K562 (cell line): ENCODE measurements around the gene GOSR1. TPM values are rescaled to one million over a fixed set of nuclear protein-coding genes. Genes with fewer than 3 reads are reported as not detected.

Experiments used
- ATAC-seq: fragments of 200-7000 bp; cut with Tn5 transposase; 3 replicates; pipeline ENCODE4 v1.9.1; 2020; ENCODE audit warnings: moderate library complexity
- BruUV-seq: library from RNA; stranded (reverse); fragments of 400-500 nt; replicated peaks from 2 replicates; lab custom pipeline; 2021; lab: Mats Ljungman, UMichigan
- CTCF ChIA-PET: fragments of 300-600 bp; formaldehyde crosslinking; extraction: SDS; loops from one replicate; lab custom pipeline; 2021; ENCODE audit warnings: low intra/inter-chr PET ratio; lab: Yijun Ruan, JAX
- POLR2A ChIA-PET: fragments of 300-600, 350-650 bp; sonication (Branson Sonifier 250); formaldehyde crosslinking; extraction: SDS; loops from one replicate; lab custom pipeline; 2021; ENCODE audit warnings: antibody characterized with exemption, inconsistent platforms; lab: Yijun Ruan, JAX
- DNase-seq, 4 experiments: peaks; one replicate each; pipeline versions ENCODE4 v3.0.0 to v3.0.0-alpha.2; 2011 to 2018; ENCODE audit warnings: low spot score in 3 of 4, mixed read lengths in 3 of 4; ENCODE audit errors: extremely low read depth in 1 of 4
- FAIRE-seq: peaks from 2 replicates; lab custom pipeline; 2011; peaks lifted over from hg19 to GRCh38; lab: Jason Lieb, UNC
- H2AFZ ChIP-seq: 2 replicates; pipeline ENCODE4 v1.6.0; 2011; ENCODE audit warnings: low read depth, low read length, control low read depth, inconsistent platforms
- H3K27ac ChIP-seq: fragments of 200-600 bp; 3 replicates; pipeline ENCODE4 v1.8.0; 2011; ENCODE audit warnings: low read depth, mild to moderate bottlenecking, control low read depth, inconsistent platforms, low read length, moderate library complexity, mixed read lengths; ENCODE audit errors: extremely low read depth
- H3K27me3 ChIP-seq, 2 experiments: fragments of 300-600 bp in 1 of 2; 2 replicates in 1 of 2; 3 replicates in 1 of 2; pipeline versions ENCODE4 v1.6.0 to v1.8.0; 2011; ENCODE audit warnings: inconsistent platforms in 2 of 2, low read length in 2 of 2, mild to moderate bottlenecking in 1 of 2, mixed read lengths in 1 of 2, moderate library complexity in 1 of 2; ENCODE audit not compliant: control insufficient read depth in 2 of 2, insufficient read depth in 2 of 2
- H3K36me3 ChIP-seq: fragments of 300-600 bp; 3 replicates; pipeline ENCODE4 v1.8.0; 2011; ENCODE audit warnings: mild to moderate bottlenecking, low read length, inconsistent platforms; ENCODE audit not compliant: control insufficient read depth, insufficient read depth
- H3K4me1 ChIP-seq, 2 experiments: fragments of 200-600 bp in 1 of 2; replicated peaks in 1 of 2; 2 replicates in 1 of 2; 3 replicates in 1 of 2; pipeline versions ENCODE4 v1.5.1 to v1.8.0; 2011; ENCODE audit warnings: inconsistent platforms in 2 of 2, low read length in 2 of 2, mild to moderate bottlenecking in 1 of 2, mixed read lengths in 1 of 2, moderate library complexity in 1 of 2; ENCODE audit not compliant: control insufficient read depth in 2 of 2, insufficient read depth in 2 of 2
- H3K4me2 ChIP-seq: 2 replicates; pipeline ENCODE4 v1.6.1; 2011; ENCODE audit warnings: low read length, control low read depth, inconsistent platforms, mixed read lengths; ENCODE audit not compliant: insufficient read depth
- H3K4me3 ChIP-seq: fragments of 200-600 bp; sonication (generic), shearing (Covaris generic); 2 replicates; pipeline ENCODE4 v1.5.1; 2016; ENCODE audit warnings: control low read depth, inconsistent platforms
- H3K79me2 ChIP-seq: fragments of 200-600 bp; 3 replicates; pipeline ENCODE4 v1.8.0; 2011; ENCODE audit warnings: low read length, inconsistent platforms; ENCODE audit not compliant: control insufficient read depth, insufficient read depth
- H3K9ac ChIP-seq, 2 experiments: 2 replicates each; pipeline versions ENCODE4 v1.6.0 to v1.6.1; 2011; ENCODE audit warnings: low read depth in 2 of 2, low read length in 2 of 2, control low read depth in 1 of 2, inconsistent platforms in 1 of 2, mild to moderate bottlenecking in 1 of 2, mixed read lengths in 1 of 2; ENCODE audit not compliant: insufficient read depth in 1 of 2
- H3K9me1 ChIP-seq: one replicate; pipeline ENCODE4 v1.6.0; 2011; ENCODE audit warnings: inconsistent platforms, mild to moderate bottlenecking, low read length, moderate library complexity; ENCODE audit not compliant: control insufficient read depth, insufficient read depth
- H3K9me3 ChIP-seq: replicated peaks from 2 replicates; pipeline ENCODE4 v1.5.1; 2011; ENCODE audit warnings: low read depth, low read length, inconsistent platforms; ENCODE audit not compliant: control insufficient read depth, insufficient read depth
- H4K20me1 ChIP-seq: replicated peaks from 2 replicates; pipeline ENCODE4 v1.6.1; 2011; ENCODE audit warnings: low read length, inconsistent platforms, mixed read lengths; ENCODE audit not compliant: control insufficient read depth, insufficient read depth
- ARID3A ChIP-seq: IDR thresholded peaks from 2 replicates; pipeline ENCODE4 v1.6.1; 2012; ENCODE audit warnings: low read depth, low read length, improper control_type of control experiment, borderline replicate concordance
- ASH1L ChIP-seq: fragments of 450-650 bp; IDR thresholded peaks from 2 replicates; pipeline ENCODE4 v1.6.1; 2018; ENCODE audit warnings: borderline replicate concordance, mild to moderate bottlenecking, low read depth; ENCODE audit not compliant: partially characterized antibody
- IRF9 ChIP-seq: fragments of 450-650 bp; IDR thresholded peaks from 2 replicates; pipeline ENCODE4 v1.6.1; 2016; ENCODE audit warnings: missing biosample characterization, missing genetic modification characterization
- NEUROD1 ChIP-seq: fragments of 150-350 bp; IDR thresholded peaks from 2 replicates; pipeline ENCODE4 v1.6.1; 2014; ENCODE audit warnings: borderline replicate concordance, low read length, low read depth; ENCODE audit not compliant: partially characterized antibody
- NFIX ChIP-seq: fragments of 250-450 bp; sonication (Bioruptor Pico); IDR thresholded peaks from 2 replicates; pipeline ENCODE4 v1.4.0; 2020; ENCODE audit warnings: low read depth, mild to moderate bottlenecking, moderate library complexity
- ZNF41 ChIP-seq: fragments of 250-450 bp; sonication (Bioruptor Pico); conservative IDR thresholded peaks from 2 replicates; pipeline ENCODE4 v1.4.0; 2020; ENCODE audit warnings: mild to moderate bottlenecking
- ZNF444 ChIP-seq: fragments of 250-450 bp; sonication (Bioruptor Pico); IDR thresholded peaks from 2 replicates; pipeline ENCODE4 v1.4.0; 2020; ENCODE audit warnings: mild to moderate bottlenecking, moderate library complexity
- WGBS: fragments of 100-300 bp; shearing (Covaris generic); methylation state at CpG from one replicate; pipeline ENCODE4 v1.1.6; 2016; ENCODE audit warnings: low coverage, mixed read lengths; ENCODE audit not compliant: insufficient coverage; ENCODE audit errors: missing lambda C conversion rate; 5-methylcytosine and 5-hydroxymethylcytosine counted together
- in situ Hi-C: fragments of 300-500 bp; cut with MboI; formaldehyde crosslinking; loops from 4 replicates; pipeline ENCODE4 v1.15.0; 2018; ENCODE audit warnings: inconsistent platforms, mixed read lengths
- intact Hi-C: fragments of 100-400 bp; cut with micrococcal nuclease; formaldehyde crosslinking; loops from 2 replicates; pipeline ENCODE4 v1.14.2; 2022
- polyA plus RNA-seq, 8 experiments: library from polyadenylated mRNA; depleted of rRNA in 4 of 8; stranded (reverse) in 5 of 8; unstranded in 3 of 8; fragments of >200 nt; fragmentation: Nextera tagmentation in 2 of 8; fragmentation: Illumina TruSeq in 1 of 8; extraction: Ambion mirVana in 2 of 8; extraction: Trizol in 1 of 8; gene quantifications; 2 replicates each; pipeline versions ENCODE4 v1.2.1 to v1.2.3, GENCODE V29; 2011 to 2014; ENCODE audit warnings: inconsistent platforms in 1 of 8, missing spikeins in 1 of 8
- total RNA-seq, 7 experiments: library from RNA; depleted of rRNA in 6 of 7; stranded (reverse); fragments of >200 nt in 6 of 7; fragmentation: Illumina TruSeq in 2 of 7; extraction: Trizol in 2 of 7; gene quantifications; 2 replicates each; pipeline versions ENCODE4 v1.2.1 to v1.2.3, GENCODE V29; 2011 to 2021; ENCODE audit warnings: low replicate concordance in 1 of 7

Gene GOSR1
- total and polyA plus RNA-seq, 9 of the 15 experiments (the other 6 are each of a cell fraction or from before 2014, with no cell fraction given) = 17.6 to 95.5 (median 33.3) TPM

- in situ Hi-C loops = no loop called here
- Histone ChIP-seq H3K4me3 (no peak overlapping the region), H3K9ac (no peak overlapping the region), H3K27ac (no peak overlapping the region), H2AFZ (no peak overlapping the region), H3K9me3 (no peaks in the 10 kb centered on the region), H4K20me1 (peaks cover 8% of the 10 kb centered on the region; the same call in 1 of the 2 replicates), H3K4me2 (no peak overlapping the region), H3K36me3 (no peaks in the 10 kb centered on the region), H3K4me1 (peaks cover 0 to 31% of the 10 kb centered on the region in 2 experiments; a peak in 3 of 5 replicates), H3K9me1 (no peaks in the 10 kb centered on the region), H3K27me3 (peaks cover 3 to 27% of the 10 kb centered on the region in 2 experiments; a peak in 4 of 5 replicates), H3K79me2 (no peaks in the 10 kb centered on the region)
- POLR2A ChIA-PET = no interaction called here
- CTCF ChIA-PET = no interaction called here
- intact Hi-C loops = no loop called here
- DNase-seq (no peak), ATAC-seq (no peak), FAIRE-seq (no peak)
- BruUV-seq = no TSS peak
- WGBS = 10% methylated on average over 19 of the region's 22 CpGs
- no peak for TF ChIP-seq NEUROD1
- TF ChIP-seq IRF9 = no peak
- TF ChIP-seq ZNF444 (CRISPR knock-in tag) = no peak
- no peak for TF ChIP-seq ASH1L
- TF ChIP-seq ZNF41 (CRISPR knock-in tag) = no peak
- no peak for TF ChIP-seq NFIX (CRISPR knock-in tag)
- no peak for TF ChIP-seq ARID3A
Observed at GRCh38 chr17:30558686-30559545, 81.7 kb downstream of the GOSR1 start.
